ENCODE data around the gene ANKS4B.
"Not testable (repeated sequence)": the region's sequence is repeated elsewhere in the genome, so short reads cannot be mapped to it uniquely, and the experiment has no call there.

The ANKS4B gene

DNA sequence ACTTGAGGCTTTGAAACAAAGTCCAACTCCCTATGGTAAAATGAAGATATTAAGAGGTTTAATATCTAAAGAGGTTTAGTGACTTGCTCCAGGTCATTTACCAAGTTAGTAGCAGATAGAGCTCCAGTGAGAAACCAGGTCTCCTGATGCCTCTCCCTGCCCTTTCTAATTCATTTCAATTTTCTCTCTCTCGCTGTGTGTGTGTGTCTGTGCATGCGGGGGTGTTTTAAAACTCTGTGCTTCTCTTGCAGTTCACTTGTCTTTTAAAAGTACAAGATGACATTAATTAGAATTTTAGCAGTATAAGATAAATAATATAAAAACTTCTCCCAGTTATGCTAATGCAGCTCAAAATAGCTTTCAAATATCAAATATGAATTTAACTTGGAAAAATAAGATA, 13.9 kb upstream of the ANKS4B start:
- no peak for FAIRE-seq

GRCh38 chr16:21222495-21223337, 10.8 kb upstream of the ANKS4B start:
- no peak for FAIRE-seq

GRCh38 chr16:21223787-21224186, 9.7 kb upstream of the ANKS4B start:
- FAIRE-seq = no peak

DNA sequence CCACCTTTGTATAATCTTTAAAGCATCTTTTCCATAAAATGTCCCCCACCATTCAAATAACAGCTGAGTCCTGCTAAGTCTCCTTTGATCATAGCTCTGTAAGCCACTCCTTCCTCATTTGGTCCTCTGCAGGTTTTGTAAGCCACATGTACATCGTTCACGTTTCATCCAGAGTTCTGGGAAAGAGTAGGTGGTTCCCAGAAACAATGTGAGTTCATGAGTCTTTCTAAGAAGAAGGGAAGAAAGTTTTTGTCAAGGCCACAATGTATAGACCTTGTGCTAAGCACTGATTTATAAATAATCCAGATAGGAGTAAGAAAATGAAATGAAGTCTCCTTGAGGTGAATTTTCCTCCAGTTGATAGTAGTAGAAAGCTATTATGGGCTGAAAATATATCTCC, 8.7 kb upstream of the ANKS4B start:
- FAIRE-seq = no peak

GRCh38 chr16:21226749-21227148, 6.8 kb upstream of the ANKS4B start:
- FAIRE-seq = no peak

- FAIRE-seq = no peak
These were observed 5.6 kb upstream of the ANKS4B start for GRCh38 chr16:21227866-21228265.

GRCh38 chr16:21228361-21228872, 5.1 kb upstream of the ANKS4B start:
- no peak for FAIRE-seq

GRCh38 chr16:21233045-21233520, 416 bp upstream of the ANKS4B start:
- no peak for FAIRE-seq

GRCh38 chr16:21235199-21235585, 1.7 kb downstream of the ANKS4B start:
- no peak for FAIRE-seq

DNA sequence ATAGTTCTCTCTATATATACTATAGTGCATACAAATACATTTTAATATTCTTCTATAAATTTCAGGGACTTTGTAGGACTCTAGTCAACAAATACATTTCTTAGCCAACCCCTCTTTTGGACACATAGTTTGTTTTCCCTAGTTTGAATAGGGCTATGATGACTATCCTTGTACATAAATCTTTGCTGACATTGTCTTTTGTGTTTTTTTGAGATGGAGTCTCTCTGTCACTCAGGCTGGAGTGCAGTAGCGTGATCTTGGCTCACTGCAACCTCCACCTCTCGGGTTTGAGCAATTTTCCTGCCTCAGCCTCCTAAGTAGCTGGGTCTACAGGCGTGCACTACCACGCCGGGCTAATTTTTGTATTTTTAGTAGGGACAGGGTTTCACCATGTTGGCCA, 3.3 kb downstream of the ANKS4B start:
- no peak for FAIRE-seq

- no peak for FAIRE-seq
These were observed 6.1 kb downstream of the ANKS4B start for GRCh38 chr16:21239646-21240045.

DNA sequence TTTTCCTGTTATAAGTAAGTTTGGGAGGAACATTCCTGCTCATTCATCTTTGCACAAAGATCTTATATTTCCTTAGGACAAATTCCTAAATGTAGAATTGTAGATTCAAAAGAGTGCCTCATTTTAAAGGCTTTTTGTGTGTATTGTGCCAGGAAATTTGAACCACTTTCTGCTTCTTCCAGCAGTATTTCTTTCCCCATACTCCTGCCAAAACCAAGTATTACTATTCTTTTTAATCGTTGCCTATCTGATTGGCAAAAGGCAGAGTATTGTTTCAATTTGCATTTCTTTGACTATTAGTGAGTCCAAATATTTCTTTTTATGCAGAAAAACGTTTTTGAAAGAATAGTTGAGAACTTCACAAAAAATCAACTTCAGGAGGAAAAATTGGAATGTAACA, 9.3 kb downstream of the ANKS4B start:
- FAIRE-seq = no peak

DNA sequence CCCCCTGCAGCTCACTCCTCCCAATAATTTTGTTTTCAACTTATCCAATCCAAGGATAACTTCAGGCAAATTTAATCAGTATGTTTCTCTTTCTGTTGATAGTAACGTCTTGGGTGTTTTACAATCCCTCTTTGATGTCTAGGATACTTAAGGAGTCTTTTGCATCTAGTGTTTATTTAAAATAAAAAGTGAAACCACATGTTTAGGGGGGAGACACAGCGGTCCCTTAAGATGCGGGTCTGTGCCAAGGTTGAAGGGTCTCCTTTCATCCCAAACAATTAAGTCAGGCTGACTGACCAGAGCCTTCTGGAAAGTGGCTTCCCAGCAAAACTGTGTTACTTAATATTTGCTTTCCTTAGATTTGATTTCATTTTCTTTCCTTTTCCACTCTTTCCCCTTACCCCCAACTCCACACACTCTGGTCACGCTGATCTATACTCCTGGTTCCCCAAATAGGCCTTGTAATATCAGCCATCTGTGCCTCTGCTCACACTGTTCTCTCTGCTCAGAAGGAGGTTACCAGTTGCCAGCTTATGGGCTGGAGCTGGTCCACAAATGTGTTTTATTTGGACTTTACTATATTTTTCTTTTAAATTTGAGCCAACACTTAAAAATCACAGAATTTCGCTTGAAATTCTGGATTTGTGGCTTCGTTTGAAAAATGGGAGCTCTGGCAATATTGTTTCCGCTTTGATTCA, 11.2 kb downstream of the ANKS4B start:
- FAIRE-seq = no peak

GRCh38 chr16:21248179-21248578, 14.7 kb downstream of the ANKS4B start:
- not testable (repeated sequence) for FAIRE-seq

DNA sequence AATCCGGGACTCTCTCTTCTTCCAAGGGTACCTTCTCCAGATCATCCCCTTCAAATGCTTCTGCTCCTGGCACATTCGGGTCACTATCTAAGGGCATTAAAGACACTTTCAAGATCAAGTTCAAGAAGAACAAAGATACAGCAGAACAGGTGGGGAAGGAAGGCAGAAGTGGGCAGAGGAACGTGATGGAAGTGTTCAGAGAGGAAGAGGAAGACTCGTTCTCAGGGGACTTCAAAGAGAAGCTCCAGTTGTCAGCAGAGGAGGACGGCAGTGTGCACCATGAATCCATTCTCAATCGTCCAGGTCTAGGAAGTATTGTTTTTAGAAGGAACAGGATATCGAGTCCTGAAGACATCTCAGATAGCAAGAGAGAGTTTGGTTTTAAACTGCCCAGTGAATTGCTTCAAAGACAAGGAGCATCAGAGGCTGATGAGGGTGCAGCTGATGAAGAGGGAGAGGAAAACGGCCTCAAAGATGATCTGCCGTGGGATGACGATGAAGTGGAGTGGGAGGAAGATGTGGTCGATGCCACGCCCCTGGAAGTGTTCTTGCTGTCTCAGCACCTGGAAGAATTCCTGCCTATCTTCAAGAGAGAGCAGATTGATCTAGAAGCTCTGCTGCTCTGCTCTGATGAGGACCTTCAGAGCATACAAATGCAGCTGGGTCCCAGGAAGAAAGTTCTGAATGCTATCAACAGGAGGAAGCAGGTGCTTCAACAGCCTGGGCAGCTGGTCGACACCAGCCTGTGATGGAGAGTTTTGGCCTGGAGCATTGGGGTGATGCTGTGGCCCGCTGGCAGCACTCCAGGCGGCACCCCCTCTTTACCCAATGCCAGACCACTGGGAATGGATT, 16.8 kb downstream of the ANKS4B start:
- FAIRE-seq = no peak

DNA sequence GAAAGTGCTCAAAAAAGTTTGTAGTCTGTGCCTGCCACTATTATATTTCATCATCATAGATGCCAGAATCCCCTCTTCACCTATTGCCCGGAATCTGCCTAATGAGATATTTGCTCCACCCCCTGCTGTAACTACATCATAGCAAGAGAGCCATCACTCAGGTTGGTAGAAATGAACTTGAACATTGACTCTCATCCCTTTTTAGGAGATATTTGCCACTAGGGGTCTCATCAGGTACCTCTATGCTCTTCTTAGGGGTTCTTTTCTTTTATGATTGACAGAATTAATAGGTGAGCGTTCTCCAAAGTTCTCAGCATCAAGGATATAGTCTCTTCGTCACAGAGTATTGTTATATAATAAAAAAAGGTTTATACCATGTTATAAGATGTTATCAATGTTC, 20.0 kb downstream of the ANKS4B start:
- no peak for FAIRE-seq

DNA sequence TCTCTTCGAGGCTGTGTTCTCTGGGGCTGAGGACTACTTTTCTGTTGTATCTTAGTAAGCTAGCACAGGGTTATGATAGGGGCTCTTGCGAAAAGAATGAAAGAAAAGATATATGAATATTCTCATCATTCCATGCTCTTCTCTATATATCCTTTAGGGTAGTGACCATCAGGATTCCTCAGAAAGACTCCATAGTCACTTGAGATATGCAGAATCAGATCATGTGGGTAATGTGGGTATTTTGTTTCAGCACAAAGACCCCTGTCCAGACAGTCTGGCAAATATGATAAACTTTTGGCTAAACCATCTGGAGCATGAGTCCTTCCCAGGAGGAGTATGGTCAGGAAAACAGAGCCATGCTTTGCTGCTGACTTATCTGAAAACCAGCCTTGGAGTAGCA, 23.1 kb downstream of the ANKS4B start:
- FAIRE-seq = no peak

DNA sequence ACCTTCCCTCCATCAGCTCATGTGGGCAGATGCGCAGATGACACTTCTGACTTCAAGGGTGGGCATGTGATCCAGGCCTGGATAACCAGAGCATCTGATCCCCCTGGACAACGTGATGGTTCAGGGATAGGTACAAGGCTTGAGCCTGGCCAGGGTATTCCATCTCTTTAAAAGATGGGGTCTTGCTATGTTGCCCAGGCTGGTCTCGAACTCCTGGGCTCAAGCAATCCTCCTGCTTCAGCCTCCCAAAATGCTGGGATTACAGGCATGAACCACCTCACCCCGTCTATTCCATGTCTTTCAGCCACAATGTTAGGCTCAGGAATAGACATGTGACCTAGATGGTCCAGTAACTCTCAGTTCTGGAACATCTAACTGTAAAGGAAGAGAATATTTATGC, 23.8 kb downstream of the ANKS4B start:
- no peak for FAIRE-seq

DNA sequence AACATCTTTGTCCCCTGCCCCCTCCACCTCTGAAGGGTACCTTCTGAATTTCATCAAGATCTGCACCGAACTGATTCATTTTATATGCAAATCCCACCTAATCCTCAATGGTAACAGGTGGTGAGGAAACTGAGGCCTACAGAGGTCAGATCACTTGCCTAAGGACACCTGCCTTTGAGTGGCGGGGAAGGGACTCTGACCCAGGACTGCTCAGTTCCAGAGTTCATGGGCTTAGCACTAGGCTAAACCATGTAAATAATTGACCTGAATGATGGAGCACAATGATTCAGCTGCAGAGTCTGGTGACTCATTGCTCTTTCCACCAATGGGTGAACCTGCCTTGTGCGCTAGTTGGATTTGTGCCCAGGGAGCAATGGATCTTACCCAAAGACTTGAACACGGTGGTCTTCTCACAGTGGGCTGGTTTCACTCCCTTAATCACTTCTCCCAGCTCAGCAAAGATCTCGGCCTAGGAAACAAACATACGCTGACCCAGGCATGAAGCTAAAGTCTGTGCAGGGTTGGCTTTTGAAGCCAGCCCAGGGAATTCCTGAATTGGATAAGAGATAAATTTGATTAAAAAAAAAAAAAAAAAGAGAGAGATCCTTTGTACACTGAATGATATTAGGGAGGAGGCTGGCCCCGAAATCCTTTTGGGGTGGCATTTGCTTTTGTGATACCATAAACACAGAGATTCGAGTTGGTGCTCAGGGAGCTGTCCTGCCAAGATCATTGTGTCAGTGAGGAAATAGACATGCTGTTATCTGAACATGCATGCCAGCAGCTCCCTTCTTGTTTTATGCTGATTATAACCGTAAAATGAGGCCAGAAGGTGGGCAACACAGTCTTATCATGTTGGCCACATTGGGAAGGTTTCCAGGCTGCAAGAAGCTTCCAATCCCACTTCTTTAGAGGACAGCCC, 27.6 kb downstream of the ANKS4B start:
- no peak for FAIRE-seq

GRCh38 chr16:21262779-21263639, 29.5 kb downstream of the ANKS4B start:
- FAIRE-seq = no peak

Measured in colon (tissue), 2 donors.